Smooth muscle cell (in vitro differentiated cells): ENCODE measurements around the gene PIN4. TPM values are rescaled to one million over a fixed set of nuclear protein-coding genes. Genes with fewer than 3 reads are reported as not detected.

Experiments used
- DNase-seq: peaks from one replicate; lab custom pipeline; 2025; ENCODE audit not compliant: unreplicated experiment; lab: John Stamatoyannopoulos, UW
- H2AFZ ChIP-seq: fragments of 200-600 bp; sonication (generic); 2 replicates; pipeline ENCODE4 v1.6.0; 2016; ENCODE audit warnings: antibody characterized with exemption, low read depth, mild to moderate bottlenecking
- H3F3A ChIP-seq: fragments of 200-600 bp; sonication (generic); 2 replicates; pipeline ENCODE4 v1.6.0; 2017; ENCODE audit warnings: antibody characterized with exemption, low read depth
- H3K27ac ChIP-seq: fragments of 200-600 bp; sonication (generic); 2 replicates; pipeline ENCODE4 v1.5.1; 2016; ENCODE audit warnings: low read depth, mild to moderate bottlenecking
- H3K27me3 ChIP-seq: fragments of 200-600 bp; sonication (generic); 2 replicates; pipeline ENCODE4 v1.6.1; 2016; ENCODE audit warnings: low read depth, mild to moderate bottlenecking
- H3K36me3 ChIP-seq: fragments of 200-600 bp; sonication (generic); 2 replicates; pipeline ENCODE4 v1.5.1; 2016; ENCODE audit warnings: low read depth
- H3K4me1 ChIP-seq: fragments of 200-600 bp; sonication (generic); 2 replicates; pipeline ENCODE4 v1.5.1; 2016; ENCODE audit warnings: low read depth
- H3K4me2 ChIP-seq: fragments of 200-600 bp; sonication (generic); 2 replicates; pipeline ENCODE4 v1.6.0; 2016; ENCODE audit warnings: mild to moderate bottlenecking
- H3K4me3 ChIP-seq: fragments of 200-600 bp; sonication (generic); 2 replicates; pipeline ENCODE4 v1.5.1; 2016; ENCODE audit warnings: mild to moderate bottlenecking
- H3K79me2 ChIP-seq: fragments of 200-600 bp; sonication (generic); 2 replicates; pipeline ENCODE4 v1.6.0; 2016; ENCODE audit warnings: low read depth, mild to moderate bottlenecking
- H3K9ac ChIP-seq: fragments of 200-600 bp; sonication (generic); 2 replicates; pipeline ENCODE4 v1.6.0; 2016; ENCODE audit warnings: low read depth
- H3K9me3 ChIP-seq: fragments of 200-600 bp; sonication (generic); replicated peaks from 2 replicates; pipeline ENCODE4 v1.5.1; 2016; ENCODE audit warnings: low read depth
- H4K20me1 ChIP-seq: fragments of 200-600 bp; sonication (generic); 2 replicates; pipeline ENCODE4 v1.6.0; 2016; ENCODE audit warnings: low read depth
- CTCF ChIP-seq: fragments of 200-600 bp; sonication (generic); IDR thresholded peaks from 2 replicates; pipeline ENCODE4 v1.5.1; 2017; ENCODE audit warnings: borderline replicate concordance, mild to moderate bottlenecking, antibody characterized with exemption; ENCODE audit not compliant: insufficient read depth, poor library complexity, severe bottlenecking
- WGBS: methylation state at CpG from one replicate; pipeline ENCODE4 v1.1.7; 2016; ENCODE audit warnings: low lambda C conversion rate; 5-methylcytosine and 5-hydroxymethylcytosine counted together
- polyA plus RNA-seq: library from polyadenylated mRNA; unstranded; fragments of >200 nt; fragmentation: Nextera tagmentation; extraction: Ambion mirVana; gene quantifications from 2 replicates; pipeline ENCODE4 v1.2.1, GENCODE V29; 2016
- total RNA-seq: library from RNA; depleted of rRNA; stranded (reverse); fragments of >200 nt; gene quantifications from 2 replicates; pipeline ENCODE4 v1.2.3, GENCODE V29; 2014

PIN4 gene
- total and polyA plus RNA-seq, 2 experiments from 2014 or later, result 18.9 to 51.7 TPM

GRCh38 chrX:72142094-72142793 is 39.3 kb upstream of the PIN4 start:
- WGBS, result 56% methylated on average over 8 of the region's 8 CpGs
- H3K27ac ChIP-seq, result no peak overlapping the region
- H3F3A ChIP-seq, result no peaks in the 10 kb centered on the region
- no peaks in the 10 kb centered on the region for H3K9me3 ChIP-seq
- H3K36me3 ChIP-seq, result no peaks in the 10 kb centered on the region
- TF ChIP-seq CTCF, result no peak
- H3K4me1 ChIP-seq, result no peaks in the 10 kb centered on the region
- no peaks in the 10 kb centered on the region for H4K20me1 ChIP-seq
- H3K79me2 ChIP-seq, result no peaks in the 10 kb centered on the region
- H3K9ac ChIP-seq, result no peak overlapping the region
- H3K27me3 ChIP-seq, result no peaks in the 10 kb centered on the region
- no peak for DNase-seq
- H2AFZ ChIP-seq, result no peak overlapping the region
- H3K4me3 ChIP-seq, result no peak overlapping the region
- no peak overlapping the region for H3K4me2 ChIP-seq

GRCh38 chrX:72142794-72143608 is 38.6 kb upstream of the PIN4 start:
- WGBS, result 42% methylated on average over 11 of the region's 11 CpGs
- H3K9me3 ChIP-seq, result no peaks in the 10 kb centered on the region
- no peaks in the 10 kb centered on the region for H3K4me1 ChIP-seq
- H3K36me3 ChIP-seq, result no peaks in the 10 kb centered on the region
- H3K4me3 ChIP-seq, result no peak overlapping the region
- no peak for DNase-seq
- no peak overlapping the region for H2AFZ ChIP-seq
- H3K9ac ChIP-seq, result no peak overlapping the region
- H3K79me2 ChIP-seq, result no peaks in the 10 kb centered on the region
- no peak overlapping the region for H3K27ac ChIP-seq
- H3K27me3 ChIP-seq, result no peaks in the 10 kb centered on the region
- H3F3A ChIP-seq, result no peaks in the 10 kb centered on the region
- no peak overlapping the region for H3K4me2 ChIP-seq
- no peak for TF ChIP-seq CTCF
- H4K20me1 ChIP-seq, result no peaks in the 10 kb centered on the region

- H3K36me3 ChIP-seq, result no peaks in the 10 kb centered on the region
- no peak overlapping the region for H2AFZ ChIP-seq
- no peaks in the 10 kb centered on the region for H3K79me2 ChIP-seq
- H3K27ac ChIP-seq, result no peak overlapping the region
- 68% methylated on average over 2 of the region's 2 CpGs for WGBS
- no peak overlapping the region for H3K4me2 ChIP-seq
- H3F3A ChIP-seq, result no peaks in the 10 kb centered on the region
- H3K9me3 ChIP-seq, result no peaks in the 10 kb centered on the region
- no peaks in the 10 kb centered on the region for H3K4me1 ChIP-seq
- no peak overlapping the region for H3K4me3 ChIP-seq
- no peak for DNase-seq
- no peak overlapping the region for H3K9ac ChIP-seq
- no peak for TF ChIP-seq CTCF
- H4K20me1 ChIP-seq, result no peaks in the 10 kb centered on the region
- no peaks in the 10 kb centered on the region for H3K27me3 ChIP-seq
These were observed 38.0 kb upstream of the PIN4 start for GRCh38 chrX:72143609-72143907.

- DNase-seq, result no peak
- Histone ChIP-seq H4K20me1 (no peaks in the 10 kb centered on the region), H3K9ac (no peak overlapping the region), H3K4me2 (no peak overlapping the region), H3K27ac (no peak overlapping the region), H2AFZ (no peak overlapping the region), H3K36me3 (no peaks in the 10 kb centered on the region), H3K4me3 (no peak overlapping the region), H3K27me3 (no peaks in the 10 kb centered on the region), H3K4me1 (no peaks in the 10 kb centered on the region), H3F3A (no peaks in the 10 kb centered on the region), H3K79me2 (no peaks in the 10 kb centered on the region), H3K9me3 (no peaks in the 10 kb centered on the region)
- TF ChIP-seq CTCF, result no peak
- WGBS, result 36% methylated on average over 2 of the region's 2 CpGs
These were observed 36.4 kb upstream of the PIN4 start for GRCh38 chrX:72145181-72145580.
